Measurements from ENCODE around the gene RIC8B. TPM values are rescaled to one million over a fixed set of nuclear protein-coding genes. Genes with fewer than 3 reads are reported as not detected.

The RIC8B gene
- total RNA-seq, 1 experiment from 2014 or later = 14.9 TPM

GRCh38 chr12:106894774-106895173, 120.3 kb downstream of the RIC8B start:
- CTCF ChIA-PET = no interaction called here
- no peak for DNase-seq

GRCh38 chr12:106896603-106897002, 122.1 kb downstream of the RIC8B start:
- H3K4me2 ChIP-seq = no peak overlapping the region
- no peaks in the 10 kb centered on the region for H3K27me3 ChIP-seq (ENCODE audit: insufficient read depth, low read depth)
- H2AFZ ChIP-seq = no peak overlapping the region
- H3K4me1 ChIP-seq (replicated peaks; ENCODE audit: insufficient read depth) = no peaks in the 10 kb centered on the region; the same call in 1 of the 2 replicates
- ChIA-PET CTCF (no interaction called here), POLR2A (ENCODE audit: unreplicated experiment) (no interaction called here)
- no peak for DNase-seq
- intact Hi-C loops (cut with micrococcal nuclease; ENCODE audit: unreplicated experiment) = no loop called here
- H3K4me3 ChIP-seq = no peak overlapping the region
- H3F3A ChIP-seq (ENCODE audit: insufficient read depth, low read depth) = no peaks in the 10 kb centered on the region
- no peak for TF ChIP-seq EZH2 (IDR thresholded peaks at IDR 0.05; ENCODE audit: low read depth)
- TF ChIP-seq CTCF (conservative IDR thresholded peaks at IDR 0.05) = no peak
- H4K20me1 ChIP-seq (ENCODE audit: insufficient read depth) = no peaks in the 10 kb centered on the region
- H3K36me3 ChIP-seq (ENCODE audit: low read depth) = no peaks in the 10 kb centered on the region
- no peaks in the 10 kb centered on the region for H3K79me2 ChIP-seq (ENCODE audit: low read depth)
- no peak overlapping the region for H3K27ac ChIP-seq
- BruUV-seq (replicated peaks) = no TSS peak
- H3K9me3 ChIP-seq (ENCODE audit: insufficient read depth, low read depth) = no peaks in the 10 kb centered on the region
- H3K9me2 ChIP-seq (ENCODE audit: insufficient read depth) = no peaks in the 10 kb centered on the region

More at GRCh38 chr12:106894774-106895173, 120.3 kb downstream of the RIC8B start:
- TF ChIP-seq EZH2 (IDR thresholded peaks at IDR 0.05; ENCODE audit: low read depth) = no peak
- TF ChIP-seq CTCF (conservative IDR thresholded peaks at IDR 0.05) = no peak
- no peaks in the 10 kb centered on the region for H4K20me1 ChIP-seq (ENCODE audit: insufficient read depth)
- no peak overlapping the region for H3K4me2 ChIP-seq
- no peaks in the 10 kb centered on the region for H3K36me3 ChIP-seq (ENCODE audit: low read depth)
- H3K9me2 ChIP-seq (ENCODE audit: insufficient read depth) = no peaks in the 10 kb centered on the region
- H3K4me1 ChIP-seq (replicated peaks; ENCODE audit: insufficient read depth) = no peaks in the 10 kb centered on the region
- H2AFZ ChIP-seq = no peak overlapping the region
- H3K9me3 ChIP-seq (ENCODE audit: insufficient read depth, low read depth) = no peaks in the 10 kb centered on the region
- H3K27ac ChIP-seq = no peak overlapping the region
- no peaks in the 10 kb centered on the region for H3F3A ChIP-seq (ENCODE audit: insufficient read depth, low read depth)
- POLR2A ChIA-PET (ENCODE audit: unreplicated experiment) = interaction anchor here (0.8 kb wide), 1 partner anchor 13 kb away, joined by 29 read pairs; no protein-coding TSS in a partner anchor
- H3K79me2 ChIP-seq (ENCODE audit: low read depth) = no peaks in the 10 kb centered on the region
- no TSS peak for BruUV-seq (replicated peaks)
- intact Hi-C loops (cut with micrococcal nuclease; ENCODE audit: unreplicated experiment) = no loop called here
- H3K4me3 ChIP-seq = no peak overlapping the region
- H3K27me3 ChIP-seq (ENCODE audit: insufficient read depth, low read depth) = no peaks in the 10 kb centered on the region

GRCh38 chr12:106897082-106897481, 122.6 kb downstream of the RIC8B start:
- Histone ChIP-seq H3K36me3 (ENCODE audit: low read depth) (no peaks in the 10 kb centered on the region), H3K27ac (no peak overlapping the region), H3K9me3 (ENCODE audit: insufficient read depth, low read depth) (no peaks in the 10 kb centered on the region), H3K27me3 (ENCODE audit: insufficient read depth, low read depth) (no peaks in the 10 kb centered on the region), H3K4me3 (no peak overlapping the region), H2AFZ (no peak overlapping the region), H3K79me2 (ENCODE audit: low read depth) (no peaks in the 10 kb centered on the region), H3K9me2 (ENCODE audit: insufficient read depth) (no peaks in the 10 kb centered on the region), H3F3A (ENCODE audit: insufficient read depth, low read depth) (no peaks in the 10 kb centered on the region), H3K4me2 (no peak overlapping the region), H4K20me1 (ENCODE audit: insufficient read depth) (no peaks in the 10 kb centered on the region), H3K4me1 (replicated peaks; ENCODE audit: insufficient read depth) (no peaks in the 10 kb centered on the region; the same call in 1 of the 2 replicates)
- ChIA-PET POLR2A (ENCODE audit: unreplicated experiment) (no interaction called here), CTCF (no interaction called here)
- intact Hi-C loops (cut with micrococcal nuclease; ENCODE audit: unreplicated experiment) = no loop called here
- no peak for DNase-seq
- TF ChIP-seq CTCF (conservative IDR thresholded peaks at IDR 0.05) (no peak), EZH2 (IDR thresholded peaks at IDR 0.05; ENCODE audit: low read depth) (no peak)
- no TSS peak for BruUV-seq (replicated peaks)
